GM23338 (cell line): ENCODE measurements around the gene RFX3.

Source experiments
- CREB1 ChIP-seq: fragments of 250-450 bp; sonication (Bioruptor Pico); IDR thresholded peaks from 2 replicates; pipeline ENCODE4 v1.5.0; 2020; ENCODE audit warnings: low read depth, mild to moderate bottlenecking, moderate library complexity
- EZH2 ChIP-seq: fragments of 200-600 bp; sonication (generic); IDR thresholded peaks from one replicate; pipeline ENCODE4 v1.8.0; 2017; ENCODE audit warnings: antibody characterized with exemption, mild to moderate bottlenecking, low read depth; ENCODE audit not compliant: unreplicated experiment
- EZH2phosphoT487 ChIP-seq: fragments of 200-600 bp; sonication (generic); IDR thresholded peaks from one replicate; pipeline ENCODE4 v1.8.1; 2018; ENCODE audit warnings: antibody characterized with exemption; ENCODE audit not compliant: unreplicated experiment
- JUNB ChIP-seq: IDR thresholded peaks from one replicate; pipeline ENCODE4 v1.6.1; 2016; ENCODE audit warnings: antibody characterized with exemption; ENCODE audit not compliant: unreplicated experiment
- NANOG ChIP-seq: IDR thresholded peaks from 2 replicates; pipeline ENCODE4 v1.6.1; 2016; ENCODE audit warnings: antibody characterized with exemption, borderline replicate concordance
- POLR2AphosphoS5 ChIP-seq: IDR thresholded peaks from 2 replicates; pipeline ENCODE4 v1.6.1; 2016; ENCODE audit warnings: antibody characterized with exemption, low read depth
- REST ChIP-seq: IDR thresholded peaks from one replicate; pipeline ENCODE4 v1.6.1; 2018; ENCODE audit warnings: antibody characterized with exemption; ENCODE audit not compliant: unreplicated experiment
- STAT1 ChIP-seq: IDR thresholded peaks from one replicate; pipeline ENCODE4 v1.6.1; 2016; ENCODE audit warnings: antibody characterized with exemption; ENCODE audit not compliant: unreplicated experiment
- ZNF114 ChIP-seq: fragments of 250-450 bp; sonication (Bioruptor Pico); IDR thresholded peaks from 2 replicates; pipeline ENCODE4 v1.5.0; 2020; ENCODE audit warnings: mild to moderate bottlenecking, moderate library complexity
- ZNF331 ChIP-seq: fragments of 250-450 bp; sonication (Bioruptor Pico); IDR thresholded peaks from 2 replicates; pipeline ENCODE4 v1.5.0; 2020; ENCODE audit warnings: low read depth, mild to moderate bottlenecking, moderate library complexity
- ZNF462 ChIP-seq: fragments of 250-450 bp; sonication (Bioruptor Pico); IDR thresholded peaks from 2 replicates; pipeline ENCODE4 v1.5.0; 2020; ENCODE audit warnings: mild to moderate bottlenecking, moderate library complexity
- TF ChIP-seq, protein P1 (sequence below), 2 experiments: fragments of 200-600 bp in 1 of 2; sonication (generic) in 1 of 2; conservative IDR thresholded peaks; 2 replicates each; pipeline versions ENCODE4 v1.5.1 to v1.6.1; 2016 to 2017; ENCODE audit warnings: antibody characterized with exemption in 2 of 2, low read depth in 2 of 2, mild to moderate bottlenecking in 2 of 2, moderate library complexity in 1 of 2
- TF ChIP-seq, protein P2 (sequence below): IDR thresholded peaks from 2 replicates; pipeline ENCODE4 v1.6.1; 2016; ENCODE audit warnings: antibody characterized with exemption

- TF ChIP-seq, protein P1, sequence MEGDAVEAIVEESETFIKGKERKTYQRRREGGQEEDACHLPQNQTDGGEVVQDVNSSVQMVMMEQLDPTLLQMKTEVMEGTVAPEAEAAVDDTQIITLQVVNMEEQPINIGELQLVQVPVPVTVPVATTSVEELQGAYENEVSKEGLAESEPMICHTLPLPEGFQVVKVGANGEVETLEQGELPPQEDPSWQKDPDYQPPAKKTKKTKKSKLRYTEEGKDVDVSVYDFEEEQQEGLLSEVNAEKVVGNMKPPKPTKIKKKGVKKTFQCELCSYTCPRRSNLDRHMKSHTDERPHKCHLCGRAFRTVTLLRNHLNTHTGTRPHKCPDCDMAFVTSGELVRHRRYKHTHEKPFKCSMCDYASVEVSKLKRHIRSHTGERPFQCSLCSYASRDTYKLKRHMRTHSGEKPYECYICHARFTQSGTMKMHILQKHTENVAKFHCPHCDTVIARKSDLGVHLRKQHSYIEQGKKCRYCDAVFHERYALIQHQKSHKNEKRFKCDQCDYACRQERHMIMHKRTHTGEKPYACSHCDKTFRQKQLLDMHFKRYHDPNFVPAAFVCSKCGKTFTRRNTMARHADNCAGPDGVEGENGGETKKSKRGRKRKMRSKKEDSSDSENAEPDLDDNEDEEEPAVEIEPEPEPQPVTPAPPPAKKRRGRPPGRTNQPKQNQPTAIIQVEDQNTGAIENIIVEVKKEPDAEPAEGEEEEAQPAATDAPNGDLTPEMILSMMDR (conservative IDR thresholded peaks at IDR 0.05; ENCODE audit: low read depth in 2 of 2), result no peak
- TF ChIP-seq EZH2, result no peak
- no peak for TF ChIP-seq REST
- TF ChIP-seq JUNB, result no peak
- no peak for TF ChIP-seq POLR2AphosphoS5
- no peak for TF ChIP-seq EZH2phosphoT487
- no peak for TF ChIP-seq CREB1
- TF ChIP-seq ZNF462 (CRISPR knock-in tag), result no peak
- TF ChIP-seq ZNF331 (CRISPR knock-in tag), result no peak
- no peak for TF ChIP-seq ZNF114
- TF ChIP-seq NANOG, result no peak
- TF ChIP-seq, protein P2, sequence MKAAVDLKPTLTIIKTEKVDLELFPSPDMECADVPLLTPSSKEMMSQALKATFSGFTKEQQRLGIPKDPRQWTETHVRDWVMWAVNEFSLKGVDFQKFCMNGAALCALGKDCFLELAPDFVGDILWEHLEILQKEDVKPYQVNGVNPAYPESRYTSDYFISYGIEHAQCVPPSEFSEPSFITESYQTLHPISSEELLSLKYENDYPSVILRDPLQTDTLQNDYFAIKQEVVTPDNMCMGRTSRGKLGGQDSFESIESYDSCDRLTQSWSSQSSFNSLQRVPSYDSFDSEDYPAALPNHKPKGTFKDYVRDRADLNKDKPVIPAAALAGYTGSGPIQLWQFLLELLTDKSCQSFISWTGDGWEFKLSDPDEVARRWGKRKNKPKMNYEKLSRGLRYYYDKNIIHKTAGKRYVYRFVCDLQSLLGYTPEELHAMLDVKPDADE, result no peak
- no peak for TF ChIP-seq STAT1
Observed at GRCh38 chr9:3342159-3342777, 183.5 kb downstream of the RFX3 start.
